Fibroblast of skin of right biceps (primary cell): ENCODE measurements around the gene TRNT1.
A peak's percentile ranks its signal among the peaks of the same experiment; 100 is the strongest.

Source experiments
- DNase-seq: peaks from one replicate; pipeline ENCODE4 v3.0.0-alpha.2; 2013

The TRNT1 gene

DNA sequence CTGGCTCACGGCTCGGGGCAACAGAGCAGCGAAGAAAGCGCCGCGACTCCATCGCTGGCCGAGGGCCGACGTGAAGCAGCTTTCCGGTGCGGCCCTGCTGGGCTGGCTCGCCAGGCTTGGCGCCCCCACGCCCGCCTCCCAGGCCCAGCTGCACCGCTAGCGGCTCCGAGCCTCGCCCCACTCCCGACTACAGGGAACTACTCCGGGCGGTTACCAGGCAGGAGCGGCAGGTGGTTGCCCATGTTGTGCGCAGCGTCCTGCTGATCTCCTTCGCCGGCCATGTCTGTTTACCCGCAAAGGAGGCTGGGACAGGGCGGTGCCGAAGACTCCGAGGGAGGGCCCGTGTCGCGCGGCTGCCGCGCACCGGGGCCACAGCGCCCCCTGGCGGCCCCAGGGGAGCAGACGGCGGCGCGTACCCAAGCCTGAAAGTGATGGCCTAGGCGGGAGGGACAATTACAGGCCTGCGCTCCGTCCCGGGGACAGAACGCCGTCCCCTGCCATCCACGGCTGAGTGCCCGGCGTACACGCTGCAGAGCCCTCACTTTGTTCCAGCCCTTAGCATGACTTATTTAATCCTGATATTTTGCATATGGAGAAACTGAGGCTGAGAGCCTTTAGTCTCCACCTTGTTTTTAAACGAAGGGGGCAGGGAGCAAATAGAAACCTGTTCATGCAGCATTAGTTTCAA is 52.8 kb downstream of the TRNT1 start, which contains the start of gene CRBN:
Gene CRBN (minus strand): TSS at position 285 of the 688 bp plus-strand sequence. CDS start 4 bp downstream, at position 281.
- peak; percentile 80 for DNase-seq

GRCh38 chr3:3180456-3180855 is 53.7 kb downstream of the TRNT1 start:
- DNase-seq: peak; percentile 6

DNA sequence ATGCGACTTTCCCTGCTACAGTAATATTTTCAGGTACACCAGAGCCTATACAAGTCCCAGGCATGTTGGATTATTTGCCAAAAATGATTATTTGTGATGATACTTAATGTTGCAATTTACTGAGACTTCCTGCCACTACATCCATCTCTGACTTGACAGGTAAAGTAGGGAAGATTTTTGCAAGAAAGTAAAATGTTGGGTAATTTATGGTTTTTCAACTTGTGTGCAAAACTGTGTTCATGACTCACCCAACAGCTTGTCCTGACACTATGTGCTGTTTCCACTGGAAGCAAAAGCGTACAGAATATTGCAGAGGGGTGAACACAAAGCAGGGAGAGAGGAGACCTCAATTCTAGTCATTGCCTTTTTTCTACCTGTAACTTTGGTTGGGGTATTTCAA is 58.1 kb downstream of the TRNT1 start:
- no peak for DNase-seq

- no peak for DNase-seq
These were observed 62.5 kb downstream of the TRNT1 start for GRCh38 chr3:3189102-3189727.

DNA sequence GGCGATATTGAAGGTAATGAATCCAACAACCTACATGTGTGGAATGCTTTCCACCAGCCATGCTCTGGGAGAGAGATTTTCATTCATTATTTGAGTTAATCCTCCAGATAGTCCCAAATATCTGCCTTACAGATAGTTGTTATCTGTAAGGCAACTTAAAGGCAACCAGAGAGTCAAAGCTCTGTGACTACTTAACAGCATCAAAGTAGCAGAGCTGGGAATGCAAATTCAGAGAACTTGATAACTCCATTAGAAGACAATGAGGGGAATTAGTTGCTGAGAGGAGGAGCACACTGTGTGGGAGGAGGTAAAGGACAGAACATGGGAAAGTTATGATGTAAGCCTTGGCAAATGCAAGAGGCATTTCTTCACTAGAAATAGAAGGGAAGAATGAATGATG is 63.2 kb downstream of the TRNT1 start:
- DNase-seq: no peak

DNA sequence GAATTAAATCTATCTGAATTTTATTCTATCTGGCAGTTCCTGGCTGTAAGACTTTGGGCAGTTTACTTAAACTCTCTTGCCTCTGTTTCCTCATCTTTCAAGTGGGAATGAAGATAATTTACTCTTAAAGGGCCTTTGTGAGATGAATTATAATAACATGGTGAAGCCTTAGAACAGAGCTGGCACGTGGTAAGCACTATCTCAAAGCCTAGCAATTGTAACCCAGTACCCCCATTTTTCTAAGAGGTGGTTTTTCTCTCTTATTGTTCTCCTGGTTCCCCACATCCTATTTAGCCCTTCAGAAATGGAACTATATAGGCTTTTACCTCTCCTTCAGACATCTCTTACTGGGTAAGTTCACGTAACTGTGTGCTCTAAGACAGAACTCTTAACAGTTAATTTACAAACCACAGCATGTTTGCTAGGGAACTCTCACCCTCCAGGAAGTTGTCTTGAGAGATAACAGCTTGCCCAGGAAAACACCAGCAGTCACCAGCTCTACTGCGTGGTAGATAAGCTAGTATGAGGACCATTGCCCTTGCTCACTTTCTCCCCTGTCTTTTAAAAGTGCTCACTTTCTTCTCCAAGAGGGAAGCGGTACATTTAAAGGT is 65.0 kb downstream of the TRNT1 start:
- DNase-seq: no peak

GRCh38 chr3:3192286-3192675 is 65.5 kb downstream of the TRNT1 start:
- DNase-seq: no peak

DNA sequence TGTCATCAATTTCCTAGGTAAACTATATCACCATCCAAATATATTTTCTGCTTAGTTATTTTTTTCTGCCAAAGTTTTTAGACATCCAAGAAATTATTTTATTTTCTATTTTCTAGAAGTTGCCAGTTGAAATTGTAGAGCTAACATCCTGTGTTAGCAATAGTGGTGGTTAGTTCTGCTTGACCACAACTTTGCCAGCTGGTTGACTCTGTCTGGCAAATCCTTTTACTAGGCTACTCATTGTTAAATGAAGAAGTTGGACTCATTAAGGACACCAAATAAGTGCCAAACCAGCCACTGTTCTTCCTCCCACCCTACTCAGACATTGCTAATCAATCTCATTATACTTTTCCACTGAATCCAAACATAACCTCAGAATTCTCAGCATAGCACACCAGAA is 68.1 kb downstream of the TRNT1 start:
- DNase-seq: no peak

DNA sequence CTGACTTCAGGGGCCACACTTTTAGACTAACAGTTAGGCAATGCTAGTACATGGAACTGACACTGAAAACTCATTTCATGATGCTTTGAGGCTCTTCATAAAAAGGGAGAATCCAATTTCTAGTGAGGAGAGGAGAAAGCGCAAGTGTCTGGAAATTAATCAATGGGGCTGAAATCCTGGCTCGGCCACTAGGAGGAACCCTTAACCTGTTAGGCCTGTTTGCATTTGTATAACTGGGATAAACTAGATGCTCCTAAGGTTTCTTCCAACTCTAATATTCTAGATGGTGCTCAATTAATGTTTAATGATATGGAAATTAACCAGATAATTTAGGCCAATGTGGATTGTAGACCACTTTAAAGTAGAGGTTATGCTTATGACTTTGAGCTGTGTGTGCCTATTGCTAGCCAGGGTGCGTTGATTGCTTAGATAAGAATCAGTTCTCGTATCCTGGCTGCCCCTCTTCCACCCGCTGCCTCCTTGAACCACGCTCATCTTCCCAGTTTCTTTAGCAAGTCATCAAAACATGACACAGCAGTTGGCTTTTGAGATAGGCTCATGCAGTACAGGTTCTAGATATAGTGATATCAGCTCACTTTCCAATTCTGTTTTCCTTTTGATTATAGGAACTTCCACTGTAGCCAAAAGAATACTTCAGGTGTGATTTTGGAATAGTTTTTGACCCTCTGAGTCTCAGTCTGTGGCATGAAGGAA is 69.6 kb downstream of the TRNT1 start:
- DNase-seq: no peak
